Measurements from ENCODE around the gene OTP. TPM values are rescaled to one million over a fixed set of nuclear protein-coding genes. Genes with fewer than 3 reads are reported as not detected.

Gene OTP
- total RNA-seq, 6 experiments from 2014 or later: not detected

- TF ChIP-seq CTCF (IDR thresholded peaks at IDR 0.05): no peak
- H3K27me3 Mint-ChIP-seq (ENCODE audit: insufficient read depth): peaks cover 68% of the 10 kb centered on the region
- no peak overlapping the region for H3K27ac Mint-ChIP-seq
- H3K36me3 Mint-ChIP-seq (ENCODE audit: low read depth): peaks cover 4% of the 10 kb centered on the region; the same call in 1 of the 2 replicates
- DNase-seq: no peak
- no peak overlapping the region for H3K4me3 Mint-ChIP-seq
- peaks cover 7% of the 10 kb centered on the region; the same call in 1 of the 2 replicates for H3K4me1 Mint-ChIP-seq (ENCODE audit: low read depth)
- no peaks in the 10 kb centered on the region for H3K9me3 Mint-ChIP-seq
Observed at GRCh38 chr5:77645995-77646639, 7.6 kb upstream of the OTP start.

GRCh38 chr5:77645158-77645994 is 6.9 kb upstream of the OTP start:
- Mint-ChIP-seq H3K27me3 (ENCODE audit: insufficient read depth) (peaks cover 68% of the 10 kb centered on the region), H3K36me3 (ENCODE audit: low read depth) (peaks cover 6% of the 10 kb centered on the region; the same call in 1 of the 2 replicates), H3K27ac (no peak overlapping the region), H3K4me1 (ENCODE audit: low read depth) (peaks cover 7% of the 10 kb centered on the region; the same call in 1 of the 2 replicates), H3K4me3 (no peak overlapping the region; the same call in 1 of the 2 replicates), H3K9me3 (no peaks in the 10 kb centered on the region)
- no peak for DNase-seq
- peak; percentile 53; the same call in 1 of the 2 replicates for TF ChIP-seq CTCF (IDR thresholded peaks at IDR 0.05)

GRCh38 chr5:77644371-77645157 is 6.1 kb upstream of the OTP start:
- Mint-ChIP-seq H3K4me3 (peak overlapping the region; percentile 5; the same call in 1 of the 2 replicates), H3K27me3 (ENCODE audit: insufficient read depth) (peaks cover 65% of the 10 kb centered on the region), H3K36me3 (ENCODE audit: low read depth) (peaks cover 6% of the 10 kb centered on the region; the same call in 1 of the 2 replicates)

GRCh38 chr5:77643654-77644370 is 5.3 kb upstream of the OTP start:
- Mint-ChIP-seq H3K9me3 (no peaks in the 10 kb centered on the region), H3K4me3 (peak overlapping the region; percentile 9; the same call in 1 of the 2 replicates), H3K36me3 (ENCODE audit: low read depth) (peaks cover 6% of the 10 kb centered on the region; the same call in 1 of the 2 replicates), H3K27ac (no peak overlapping the region), H3K27me3 (ENCODE audit: insufficient read depth) (peaks cover 68% of the 10 kb centered on the region), H3K4me1 (ENCODE audit: low read depth) (peaks cover 7% of the 10 kb centered on the region; the same call in 1 of the 2 replicates)
- DNase-seq: no peak
- no peak for TF ChIP-seq CTCF (IDR thresholded peaks at IDR 0.05)

More at GRCh38 chr5:77644371-77645157, 6.1 kb upstream of the OTP start:
- no peak for TF ChIP-seq CTCF (IDR thresholded peaks at IDR 0.05)
- no peak for DNase-seq
- no peak overlapping the region for H3K27ac Mint-ChIP-seq
- H3K9me3 Mint-ChIP-seq: no peaks in the 10 kb centered on the region
- peaks cover 7% of the 10 kb centered on the region; the same call in 1 of the 2 replicates for H3K4me1 Mint-ChIP-seq (ENCODE audit: low read depth)
